Measurements from ENCODE around the gene NCBP2L. TPM values are rescaled to one million over a fixed set of nuclear protein-coding genes. Genes with fewer than 3 reads are reported as not detected.

The NCBP2L gene
- total and polyA plus RNA-seq, 2 donors (not counting 1 experiment from before 2014, with no cell fraction given), result not detected

DNA sequence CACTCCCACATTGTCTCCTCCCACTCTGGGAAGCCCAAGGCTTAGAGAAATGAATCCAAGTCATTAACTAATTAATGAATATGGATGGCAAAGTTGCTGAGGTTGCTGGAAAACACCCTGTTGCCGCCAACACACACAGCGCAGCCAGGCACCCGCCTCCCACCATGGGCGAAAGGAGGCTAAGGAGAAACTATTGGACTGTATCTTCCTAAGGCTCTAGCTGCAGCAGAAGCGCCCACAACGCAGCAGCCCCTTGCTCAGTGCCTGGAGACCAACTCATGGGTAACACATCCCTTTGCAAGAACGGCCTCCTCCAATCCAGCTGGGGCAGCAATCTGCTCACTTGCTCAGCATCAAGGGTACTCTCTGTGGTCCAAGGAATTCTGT, 36.1 kb upstream of the NCBP2L start:
- Histone ChIP-seq H3K4me1 (ENCODE audit: control insufficient read depth, extremely low read depth, insufficient read depth, low read length) (peaks cover 4% of the 10 kb centered on the region), H3K36me3 (ENCODE audit: control insufficient read depth, insufficient read depth, low read length) (no peaks in the 10 kb centered on the region), H3K27ac (ENCODE audit: insufficient read depth, low read length) (no peak overlapping the region), H4K20me1 (ENCODE audit: control insufficient read depth, extremely low read depth, insufficient read depth, low read length) (no peaks in the 10 kb centered on the region), H3K4me3 (replicated peaks in 1 of 4; ENCODE audit: control extremely low read depth in 1 of 4, insufficient read depth in 1 of 4, low read depth in 3 of 4, low read length in 4 of 4) (no peak overlapping the region), H3K27me3 (ENCODE audit: control insufficient read depth, insufficient read depth, low read length) (peaks cover 5% of the 10 kb centered on the region), H3K9ac (ENCODE audit: insufficient read depth, low read length) (no peak overlapping the region), H3K9me3 (ENCODE audit: control insufficient read depth, insufficient read depth, low read depth, low read length) (no peaks in the 10 kb centered on the region), H3K79me2 (ENCODE audit: control insufficient read depth, insufficient read depth, low read length) (no peaks in the 10 kb centered on the region), H3K4me2 (ENCODE audit: extremely low read depth, insufficient read depth, low read length) (no peak overlapping the region), H2AFZ (ENCODE audit: low read length) (no peak overlapping the region)
- no peak for DNase-seq (ENCODE audit: low read depth in 2 of 2)
- TF ChIP-seq EZH2 (IDR thresholded peaks at IDR 0.05; ENCODE audit: low read length, missing control alignments) (no peak), CTCF (conservative IDR thresholded peaks at IDR 0.05 in 1 of 2, IDR thresholded peaks at IDR 0.05 in 1 of 2; ENCODE audit: low read depth in 1 of 2, low read length in 2 of 2) (no peak)

DNA sequence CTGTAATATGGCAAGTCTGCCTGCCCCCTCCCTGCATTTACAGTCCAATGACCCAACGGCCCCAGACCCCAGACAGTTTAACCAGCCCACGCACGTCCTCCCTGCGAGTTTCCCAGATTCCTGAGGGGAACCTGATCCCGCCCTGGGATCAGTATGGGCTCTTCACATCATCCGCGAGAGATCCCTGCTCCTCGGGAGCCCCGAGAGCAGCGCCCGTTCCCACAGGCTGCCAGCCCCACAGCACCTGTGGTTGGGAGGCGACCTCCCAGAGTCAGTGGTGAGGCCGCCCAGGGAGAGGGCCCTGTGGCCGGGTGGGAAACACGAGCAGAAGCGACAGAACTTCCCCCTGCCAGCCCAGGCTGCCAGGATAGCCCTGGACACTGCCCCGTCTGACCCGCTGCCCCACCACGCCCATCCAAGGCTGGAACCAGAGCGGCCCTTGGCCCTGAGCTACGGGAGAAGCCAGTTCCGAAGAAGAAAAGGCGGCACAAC, 34.8 kb upstream of the NCBP2L start:
- no peaks in the 10 kb centered on the region for H3K36me3 ChIP-seq (ENCODE audit: control insufficient read depth, insufficient read depth, low read length)
- no peak overlapping the region for H3K4me3 ChIP-seq (replicated peaks in 1 of 4; ENCODE audit: control extremely low read depth in 1 of 4, insufficient read depth in 1 of 4, low read depth in 3 of 4, low read length in 4 of 4)
- H3K79me2 ChIP-seq (ENCODE audit: control insufficient read depth, insufficient read depth, low read length), result no peaks in the 10 kb centered on the region
- no peak overlapping the region for H3K27ac ChIP-seq (ENCODE audit: insufficient read depth, low read length)
- H3K27me3 ChIP-seq (ENCODE audit: control insufficient read depth, insufficient read depth, low read length), result peaks cover 5% of the 10 kb centered on the region
- peaks cover 4% of the 10 kb centered on the region for H3K4me1 ChIP-seq (ENCODE audit: control insufficient read depth, extremely low read depth, insufficient read depth, low read length)
- H3K4me2 ChIP-seq (ENCODE audit: extremely low read depth, insufficient read depth, low read length), result peak overlapping the region; percentile 44
- H3K9ac ChIP-seq (ENCODE audit: insufficient read depth, low read length), result no peak overlapping the region
- TF ChIP-seq CTCF (conservative IDR thresholded peaks at IDR 0.05 in 1 of 2, IDR thresholded peaks at IDR 0.05 in 1 of 2; ENCODE audit: low read depth in 1 of 2, low read length in 2 of 2), result no peak
- no peak for TF ChIP-seq EZH2 (IDR thresholded peaks at IDR 0.05; ENCODE audit: low read length, missing control alignments)
- H3K9me3 ChIP-seq (ENCODE audit: control insufficient read depth, insufficient read depth, low read depth, low read length), result no peaks in the 10 kb centered on the region
- H2AFZ ChIP-seq (ENCODE audit: low read length), result no peak overlapping the region
- H4K20me1 ChIP-seq (ENCODE audit: control insufficient read depth, extremely low read depth, insufficient read depth, low read length), result no peaks in the 10 kb centered on the region
- DNase-seq (ENCODE audit: low read depth in 2 of 2), result no peak

GRCh38 chrX:107743995-107744394, 33.5 kb upstream of the NCBP2L start:
- no peak for DNase-seq (ENCODE audit: low read depth in 2 of 2)
- TF ChIP-seq CTCF (conservative IDR thresholded peaks at IDR 0.05 in 1 of 2, IDR thresholded peaks at IDR 0.05 in 1 of 2; ENCODE audit: low read depth in 1 of 2, low read length in 2 of 2) (no peak), EZH2 (IDR thresholded peaks at IDR 0.05; ENCODE audit: low read length, missing control alignments) (no peak)
- H3K79me2 ChIP-seq (ENCODE audit: control insufficient read depth, insufficient read depth, low read length), result no peaks in the 10 kb centered on the region
- no peak overlapping the region for H2AFZ ChIP-seq (ENCODE audit: low read length)
- peaks cover 5% of the 10 kb centered on the region for H3K27me3 ChIP-seq (ENCODE audit: control insufficient read depth, insufficient read depth, low read length)
- H3K27ac ChIP-seq (ENCODE audit: insufficient read depth, low read length), result no peak overlapping the region
- no peaks in the 10 kb centered on the region for H4K20me1 ChIP-seq (ENCODE audit: control insufficient read depth, extremely low read depth, insufficient read depth, low read length)
- H3K4me3 ChIP-seq (replicated peaks in 1 of 4; ENCODE audit: control extremely low read depth in 1 of 4, insufficient read depth in 1 of 4, low read depth in 3 of 4, low read length in 4 of 4), result no peak overlapping the region
- no peak overlapping the region for H3K4me2 ChIP-seq (ENCODE audit: extremely low read depth, insufficient read depth, low read length)
- no peak overlapping the region for H3K9ac ChIP-seq (ENCODE audit: insufficient read depth, low read length)
- peaks cover 7% of the 10 kb centered on the region for H3K4me1 ChIP-seq (ENCODE audit: control insufficient read depth, extremely low read depth, insufficient read depth, low read length)
- no peaks in the 10 kb centered on the region for H3K36me3 ChIP-seq (ENCODE audit: control insufficient read depth, insufficient read depth, low read length)
- H3K9me3 ChIP-seq (ENCODE audit: control insufficient read depth, insufficient read depth, low read depth, low read length), result no peaks in the 10 kb centered on the region
